GM12891 (cell line): ENCODE measurements around the gene MAGEB17.

ENCODE experiments used
- POLR2A ChIP-seq: IDR thresholded peaks from 2 replicates; pipeline ENCODE4 v1.6.1; 2011; ENCODE audit warnings: low read depth, low read length, control low read depth
- POLR2AphosphoS5 ChIP-seq: IDR thresholded peaks from 2 replicates; pipeline ENCODE4 v1.6.1; 2011; ENCODE audit warnings: low read depth, low read length, control low read depth
- POU2F2 ChIP-seq: IDR thresholded peaks from 2 replicates; pipeline ENCODE4 v1.6.1; 2011; ENCODE audit warnings: low read depth, mild to moderate bottlenecking, control low read depth, low read length, moderate library complexity
- SPI1 ChIP-seq: IDR thresholded peaks from 2 replicates; pipeline ENCODE4 v1.6.1; 2011; ENCODE audit warnings: low read depth, low read length, control low read depth
- TAF1 ChIP-seq: IDR thresholded peaks from 2 replicates; pipeline ENCODE4 v1.6.1; 2011; ENCODE audit warnings: low read depth, low read length, control low read depth

DNA sequence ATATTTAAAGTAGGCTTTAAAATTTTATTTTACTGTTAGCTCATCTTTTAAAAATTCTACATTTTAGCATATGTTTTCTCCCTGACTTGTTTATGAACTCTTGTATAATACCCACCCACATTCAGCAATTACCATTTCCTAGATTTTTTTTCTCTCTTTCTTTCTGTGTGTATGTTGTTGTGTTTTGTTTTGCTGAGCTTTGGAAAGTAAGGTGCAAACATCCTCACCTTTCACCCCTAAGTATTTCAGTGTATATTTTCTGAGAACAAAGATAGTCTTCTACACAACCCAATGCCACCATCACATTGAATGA, 25.1 kb upstream of the MAGEB17 start:
- TF ChIP-seq POLR2A = no peak
- no peak for TF ChIP-seq POU2F2
- TF ChIP-seq POLR2AphosphoS5 = no peak
- TF ChIP-seq TAF1 = no peak
- TF ChIP-seq SPI1 = no peak
